MM.1S (cell line): ENCODE results near the gene TSPOAP1.

Experiments
- EZH2 ChIP-seq: fragments of 300-600 bp; sonication (generic); optimal IDR thresholded peaks from 2 replicates; pipeline ENCODE3; 2017; ENCODE audit warnings: low read depth, mild to moderate bottlenecking, antibody characterized with exemption, low read length, mixed read lengths
- EZH2phosphoT487 ChIP-seq: fragments of 300-600 bp; sonication (generic); IDR thresholded peaks from 2 replicates; pipeline ENCODE4 v1.6.1; 2018; ENCODE audit warnings: antibody characterized with exemption, low read length
- TF ChIP-seq, protein P1 (sequence below): fragments of 300-600 bp; sonication (generic); IDR thresholded peaks from 2 replicates; pipeline ENCODE4 v1.5.1; 2016; ENCODE audit warnings: antibody characterized with exemption, low read length, mixed read lengths

DNA sequence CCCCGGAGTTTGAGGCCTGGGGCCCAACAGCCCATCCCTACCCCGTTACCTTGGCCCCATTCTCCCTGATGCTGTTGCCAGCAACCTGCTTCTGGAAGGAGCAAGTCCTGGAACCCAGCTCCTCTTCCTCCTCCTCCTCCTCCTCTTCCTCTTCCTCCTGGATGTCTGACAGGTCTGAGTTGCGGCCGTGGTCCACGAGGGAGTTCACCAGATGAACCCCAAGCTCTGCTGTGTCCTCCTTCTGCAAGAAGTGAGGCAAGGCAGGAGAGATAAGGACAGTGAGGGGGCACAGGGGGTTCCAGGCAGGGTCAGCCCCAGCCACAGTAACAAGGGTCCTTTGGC lies 18.7 kb downstream of the TSPOAP1 start:
- TF ChIP-seq, protein P1, sequence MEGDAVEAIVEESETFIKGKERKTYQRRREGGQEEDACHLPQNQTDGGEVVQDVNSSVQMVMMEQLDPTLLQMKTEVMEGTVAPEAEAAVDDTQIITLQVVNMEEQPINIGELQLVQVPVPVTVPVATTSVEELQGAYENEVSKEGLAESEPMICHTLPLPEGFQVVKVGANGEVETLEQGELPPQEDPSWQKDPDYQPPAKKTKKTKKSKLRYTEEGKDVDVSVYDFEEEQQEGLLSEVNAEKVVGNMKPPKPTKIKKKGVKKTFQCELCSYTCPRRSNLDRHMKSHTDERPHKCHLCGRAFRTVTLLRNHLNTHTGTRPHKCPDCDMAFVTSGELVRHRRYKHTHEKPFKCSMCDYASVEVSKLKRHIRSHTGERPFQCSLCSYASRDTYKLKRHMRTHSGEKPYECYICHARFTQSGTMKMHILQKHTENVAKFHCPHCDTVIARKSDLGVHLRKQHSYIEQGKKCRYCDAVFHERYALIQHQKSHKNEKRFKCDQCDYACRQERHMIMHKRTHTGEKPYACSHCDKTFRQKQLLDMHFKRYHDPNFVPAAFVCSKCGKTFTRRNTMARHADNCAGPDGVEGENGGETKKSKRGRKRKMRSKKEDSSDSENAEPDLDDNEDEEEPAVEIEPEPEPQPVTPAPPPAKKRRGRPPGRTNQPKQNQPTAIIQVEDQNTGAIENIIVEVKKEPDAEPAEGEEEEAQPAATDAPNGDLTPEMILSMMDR = no peak
- TF ChIP-seq EZH2phosphoT487 (no peak), EZH2 (no peak)
